ENCODE measurements around the gene KRTAP2-2.
"Not testable (repeated sequence)": the region's sequence is repeated elsewhere in the genome, so short reads cannot be mapped to it uniquely, and the experiment has no call there.

The KRTAP2-2 gene

GRCh38 chr17:41064301-41064700 lies 9.3 kb upstream of the KRTAP2-2 start:
- no peak for DNase-seq

DNA sequence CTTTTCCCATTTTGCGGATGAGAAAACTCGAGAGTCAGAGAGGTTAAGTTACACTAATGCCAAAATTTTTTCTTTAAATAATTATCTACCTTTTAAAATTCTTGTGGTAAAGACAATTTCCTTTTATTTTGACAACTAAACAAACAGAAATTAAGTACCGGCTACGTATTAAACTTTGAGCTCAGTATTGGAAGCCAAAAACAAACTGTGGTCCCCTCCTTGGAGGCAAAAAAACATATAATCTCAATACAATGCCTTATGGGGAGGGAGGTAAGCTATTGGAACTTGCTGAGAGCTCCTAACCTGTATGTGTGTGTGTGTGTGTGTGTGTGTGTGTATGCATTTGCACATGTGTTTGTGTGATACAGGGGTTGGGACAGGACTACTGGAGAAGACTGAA lies 8.4 kb upstream of the KRTAP2-2 start:
- no peak for DNase-seq

DNA sequence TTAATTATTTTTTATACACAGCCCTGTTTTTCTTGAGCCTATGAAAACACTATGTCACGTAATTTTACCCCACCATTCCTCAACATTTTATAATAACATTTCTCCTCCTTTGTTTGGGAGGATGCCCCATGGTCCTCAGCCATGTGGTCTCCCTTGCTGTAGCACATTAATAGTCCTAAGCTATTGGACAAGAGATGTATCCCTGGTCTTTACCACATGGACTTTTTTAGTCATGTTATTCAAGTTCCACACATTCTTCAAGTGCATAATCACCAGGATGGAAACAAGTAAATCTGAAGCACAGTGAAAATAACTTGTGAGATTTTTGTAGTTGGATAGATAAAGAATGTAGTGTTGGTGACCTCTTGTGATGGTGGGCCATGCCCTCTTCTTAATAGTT lies 6.9 kb upstream of the KRTAP2-2 start:
- no peak for DNase-seq

DNA sequence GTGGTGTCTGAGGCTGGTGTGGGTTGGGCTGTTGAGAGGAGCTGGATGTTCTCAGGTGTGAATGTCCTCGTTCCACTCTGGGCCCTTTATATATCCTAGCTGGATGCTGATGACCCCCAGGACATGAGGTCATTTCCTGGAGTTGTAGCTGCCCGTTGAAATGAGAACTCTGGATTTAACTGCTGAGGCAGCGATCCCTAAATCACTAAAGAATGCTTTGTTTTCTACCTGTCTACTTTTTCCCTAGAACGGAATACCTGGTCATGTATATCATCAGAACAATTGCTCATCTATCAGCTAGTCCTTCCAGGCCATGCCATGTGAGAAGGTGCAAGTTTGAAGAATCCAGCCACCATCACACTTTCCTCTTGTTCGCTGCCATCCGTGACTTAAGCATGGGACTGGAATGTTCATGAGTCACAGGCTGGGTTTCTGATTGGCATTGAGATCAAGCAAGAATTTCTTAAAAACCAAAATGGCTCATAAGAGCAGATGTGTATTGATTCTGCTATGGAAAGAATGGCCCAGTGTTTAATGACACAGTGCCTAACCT lies 5.1 kb upstream of the KRTAP2-2 start, which contains the start of gene KRTAP2-3:
TSS of gene KRTAP2-3 (minus strand) at position 63 of the 553 bp plus-strand sequence. CDS start 64 bp downstream, outside the sequence.
- DNase-seq = no peak

- not testable (repeated sequence) for DNase-seq
Measured at GRCh38 chr17:41059276-41060051, 4.4 kb upstream of the KRTAP2-2 start.

GRCh38 chr17:41058741-41059140 lies 3.7 kb upstream of the KRTAP2-2 start:
- no peak for DNase-seq

- no peak for DNase-seq
Measured at GRCh38 chr17:41057547-41057946, 2.5 kb upstream of the KRTAP2-2 start.

GRCh38 chr17:41054556-41054955 lies 474 bp downstream of the KRTAP2-2 start:
- not testable (repeated sequence) for DNase-seq

GRCh38 chr17:41054025-41054424 lies 1.0 kb downstream of the KRTAP2-2 start:
- no peak for DNase-seq

DNA sequence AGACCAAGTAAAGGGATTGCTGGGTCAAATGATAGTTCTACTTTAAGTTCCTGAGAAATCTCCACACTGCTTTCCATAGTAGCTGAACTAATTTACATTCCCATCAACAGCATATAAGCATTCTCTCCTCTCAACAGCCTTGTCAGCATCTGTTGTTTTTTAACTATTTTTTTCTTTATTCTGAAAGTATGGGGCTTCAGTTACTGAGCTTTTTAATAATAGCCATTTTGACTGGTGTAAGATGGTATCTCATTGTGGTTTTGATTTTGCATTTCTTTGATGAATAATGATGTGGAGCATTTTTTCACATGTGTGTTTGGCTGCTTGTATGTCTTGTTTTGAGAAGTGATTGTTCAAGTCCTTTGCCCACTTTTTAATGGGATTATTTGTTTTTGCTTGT lies 2.5 kb downstream of the KRTAP2-2 start:
- no peak for DNase-seq

DNA sequence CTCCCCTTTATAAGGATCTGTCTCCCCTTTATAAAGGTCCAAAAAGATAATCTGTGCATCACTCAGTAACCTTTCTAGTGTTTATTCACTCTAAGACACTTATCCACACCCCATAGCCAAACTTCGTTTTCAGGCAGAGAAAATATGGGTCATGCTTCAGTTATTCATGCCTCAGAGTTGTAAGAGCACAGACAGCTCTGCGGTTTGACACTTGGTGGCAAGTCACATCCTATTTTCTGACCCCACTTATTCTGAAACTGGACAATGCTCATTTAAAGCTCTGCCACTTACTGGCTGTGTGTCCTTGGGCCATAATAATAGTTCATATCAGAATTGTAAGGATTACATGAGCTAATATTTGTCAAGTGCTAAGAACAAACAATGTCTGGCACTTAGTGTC lies 5.9 kb downstream of the KRTAP2-2 start:
- DNase-seq = no peak

- no peak for DNase-seq
Measured at GRCh38 chr17:41048441-41048840, 6.6 kb downstream of the KRTAP2-2 start.

- DNase-seq = not testable (repeated sequence)
Measured at GRCh38 chr17:41046735-41047465, 8.1 kb downstream of the KRTAP2-2 start, which contains the start of gene KRTAP2-1. TSS of gene KRTAP2-1 (minus strand) at chr17:41047316. CDS start at chr17:41047267, 49 bp downstream.

GRCh38 chr17:41042953-41043352 lies 12.1 kb downstream of the KRTAP2-2 start:
- no peak for DNase-seq

DNA sequence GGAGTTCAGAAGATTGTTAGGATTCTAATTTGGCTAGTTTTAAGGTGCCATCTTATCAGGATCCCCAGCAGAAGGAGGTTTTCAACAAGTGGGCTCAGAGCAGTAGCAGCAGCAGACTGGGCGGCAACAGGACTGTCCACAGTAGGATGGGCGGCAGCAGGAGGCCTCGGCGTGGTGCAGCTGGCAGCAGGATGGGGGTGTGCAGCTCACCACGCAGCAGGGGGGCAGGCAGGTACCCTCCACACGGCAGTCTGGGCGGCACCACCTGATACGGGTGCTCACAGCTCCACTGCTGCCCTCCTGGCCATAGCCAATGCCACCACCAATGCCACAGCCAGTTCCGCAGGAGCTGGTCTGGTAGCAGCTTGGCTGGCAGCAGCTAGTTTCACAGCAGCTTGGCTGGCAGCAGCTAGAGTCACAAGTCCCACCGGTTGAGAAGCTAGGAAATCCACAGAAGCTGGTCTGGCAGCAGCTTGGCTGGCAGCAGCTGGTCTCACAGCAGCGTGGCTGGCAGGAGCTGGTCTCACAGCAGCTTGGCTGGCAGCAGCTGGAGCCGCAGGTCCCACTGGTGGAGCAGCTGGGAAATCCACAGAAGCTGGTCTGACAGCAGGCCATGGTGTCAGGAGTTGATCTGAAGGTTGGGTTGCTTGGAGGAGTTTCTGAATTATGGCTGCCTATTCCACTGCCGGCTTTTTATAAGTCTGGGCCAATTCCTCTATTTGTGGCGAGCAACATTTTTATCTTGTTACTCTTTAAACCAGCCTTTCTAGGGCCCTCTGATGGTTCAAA lies 14.1 kb downstream of the KRTAP2-2 start, which contains the start of gene KRTAP1-1:
TSS of gene KRTAP1-1 (minus strand) at position 668 of the 789 bp plus-strand sequence. CDS start at position 615, 53 bp downstream.
- not testable (repeated sequence) for DNase-seq

DNA sequence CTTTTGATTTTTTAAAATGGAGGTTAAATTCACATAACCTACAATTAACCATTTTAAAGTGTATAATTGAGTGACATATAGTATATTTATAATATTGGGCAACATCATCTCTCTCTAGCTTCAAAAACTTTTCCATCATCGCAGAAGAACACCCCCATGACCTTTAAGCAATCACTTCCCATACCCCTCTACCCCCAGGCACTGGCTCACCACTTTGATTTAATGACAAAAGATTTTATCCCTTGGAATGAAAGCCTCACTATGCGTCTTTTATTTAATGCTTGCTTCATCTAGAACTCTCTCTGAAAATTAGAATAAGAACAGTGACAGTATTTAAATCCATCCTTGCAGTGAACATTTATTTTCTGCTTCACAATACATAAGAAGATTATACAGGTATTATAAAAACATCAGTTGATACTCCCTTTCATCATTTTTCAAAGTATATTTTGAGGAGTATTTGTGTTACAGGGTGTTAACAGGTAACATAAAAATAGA lies 17.1 kb downstream of the KRTAP2-2 start:
- no peak for DNase-seq

- DNase-seq = not testable (repeated sequence)
Measured at GRCh38 chr17:41034346-41034935, 20.6 kb downstream of the KRTAP2-2 start, which contains the start of gene KRTAP1-3. TSS of gene KRTAP1-3 (minus strand) at chr17:41034874. CDS start at chr17:41034821, 53 bp downstream.

DNA sequence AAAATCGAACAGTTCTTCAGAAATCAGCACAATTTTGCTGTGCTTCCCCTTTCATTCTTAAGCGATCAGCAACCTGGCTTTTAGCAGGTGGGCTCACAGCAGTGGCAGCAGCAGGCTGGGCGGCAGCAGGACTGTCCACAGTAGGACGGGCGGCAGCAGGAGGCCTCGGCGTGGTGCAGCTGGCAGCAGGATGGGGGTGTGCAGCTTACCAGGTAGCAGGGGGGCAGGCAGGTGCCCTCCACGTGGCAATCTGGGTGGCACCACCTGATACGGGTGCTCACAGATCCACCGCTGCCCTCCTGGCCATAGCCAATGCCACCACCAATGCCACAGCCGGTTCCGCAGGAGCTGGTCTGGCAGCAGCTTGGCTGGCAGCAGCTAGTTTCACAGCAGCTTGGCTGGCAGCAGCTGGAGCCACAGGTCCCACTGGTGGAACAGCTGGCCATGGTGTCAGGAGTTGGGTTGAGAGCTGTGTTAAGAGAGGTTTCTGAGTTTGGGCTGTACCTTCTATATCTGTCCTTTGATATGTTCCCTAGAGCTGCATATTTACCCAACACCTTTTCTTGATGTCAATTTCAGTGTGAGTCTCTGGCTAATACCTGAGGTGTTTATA lies 25.3 kb downstream of the KRTAP2-2 start, which contains the start of gene KRTAP1-4:
TSS of gene KRTAP1-4 (minus strand) at position 563 of the 613 bp plus-strand sequence. CDS start at position 446, 117 bp downstream.
- no peak for DNase-seq

- DNase-seq = no peak
Measured at GRCh38 chr17:41026715-41027471, 28.1 kb downstream of the KRTAP2-2 start, which contains the start of gene KRTAP1-5. TSS of gene KRTAP1-5 (minus strand) at chr17:41027208. CDS start at chr17:41027155, 53 bp downstream.

DNA sequence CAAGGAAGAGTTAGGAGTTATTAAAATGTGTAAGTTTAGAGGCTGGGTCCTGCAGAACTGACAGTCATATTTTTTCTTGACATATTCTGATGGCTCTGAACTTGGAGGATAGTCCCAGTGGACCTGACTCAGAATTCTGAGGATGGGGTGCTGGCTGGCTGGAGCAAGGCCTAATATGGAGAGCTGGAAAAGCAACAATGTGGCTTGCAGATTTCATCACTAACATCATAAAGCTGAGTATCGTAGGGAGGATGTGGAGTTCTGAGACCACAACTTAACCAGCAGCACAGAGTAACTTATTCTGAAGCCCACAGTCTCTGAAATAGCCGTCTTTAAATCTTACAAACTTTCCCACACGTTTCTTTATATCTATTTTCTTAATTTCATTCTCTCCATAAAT lies 30.3 kb downstream of the KRTAP2-2 start:
- no peak for DNase-seq

All from hematopoietic multipotent progenitor cell treated with erythropoietin and hydrocortisone succinate and interleukin-3 and kit ligand, for 6 days (in vitro differentiated cells).